Measurements from ENCODE around the gene CNP. TPM values are rescaled to one million over a fixed set of nuclear protein-coding genes. Genes with fewer than 3 reads are reported as not detected.

CNP gene
- total RNA-seq, 1 donor from 2014 or later, result 64.0 TPM

DNA sequence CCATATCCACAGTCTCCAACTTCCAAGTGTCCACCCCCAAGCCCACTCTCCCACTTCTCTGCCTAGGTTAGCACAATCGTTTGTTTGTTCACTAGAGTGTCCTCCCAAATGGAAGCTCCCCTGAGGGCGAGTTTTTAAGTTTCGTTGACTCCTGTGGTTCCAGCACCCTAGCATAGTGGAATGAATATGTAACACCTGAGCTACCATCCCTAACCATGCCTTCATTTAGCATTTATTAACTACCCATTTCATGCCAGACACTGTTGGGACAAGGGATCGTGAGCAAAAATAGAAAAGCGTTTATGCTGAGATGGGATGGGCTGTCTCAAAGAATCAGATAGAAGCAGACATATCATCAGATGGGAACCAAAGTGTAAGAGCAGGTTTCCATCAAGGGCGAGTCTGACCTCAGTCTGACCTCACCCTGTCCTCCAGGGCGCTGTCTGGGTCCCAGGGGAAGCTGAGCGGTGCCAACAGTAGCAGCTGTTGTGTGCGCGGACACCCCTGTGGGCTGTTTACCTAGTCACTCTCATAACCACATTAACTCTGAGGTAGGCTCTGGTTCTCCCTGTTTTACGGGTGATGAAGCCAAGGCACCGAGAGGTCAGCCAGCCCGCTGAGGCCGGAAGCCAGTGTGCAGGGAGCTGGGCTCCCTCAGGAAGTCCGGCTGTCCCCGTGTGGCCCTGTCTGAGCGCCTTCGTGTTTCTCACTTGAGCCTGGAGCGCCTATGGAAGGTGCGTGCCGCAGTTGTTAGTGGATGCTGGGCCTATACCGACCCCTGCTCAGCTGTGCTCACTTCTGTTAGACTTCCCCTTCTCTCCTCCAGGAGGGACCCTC is 6.2 kb downstream of the CNP start:
- peak; percentile 89 for DNase-seq (ENCODE audit: low read depth)

- peak; percentile 78 for DNase-seq (ENCODE audit: low read depth)
These were observed 6.8 kb downstream of the CNP start for GRCh38 chr17:41973408-41973811.

DNA sequence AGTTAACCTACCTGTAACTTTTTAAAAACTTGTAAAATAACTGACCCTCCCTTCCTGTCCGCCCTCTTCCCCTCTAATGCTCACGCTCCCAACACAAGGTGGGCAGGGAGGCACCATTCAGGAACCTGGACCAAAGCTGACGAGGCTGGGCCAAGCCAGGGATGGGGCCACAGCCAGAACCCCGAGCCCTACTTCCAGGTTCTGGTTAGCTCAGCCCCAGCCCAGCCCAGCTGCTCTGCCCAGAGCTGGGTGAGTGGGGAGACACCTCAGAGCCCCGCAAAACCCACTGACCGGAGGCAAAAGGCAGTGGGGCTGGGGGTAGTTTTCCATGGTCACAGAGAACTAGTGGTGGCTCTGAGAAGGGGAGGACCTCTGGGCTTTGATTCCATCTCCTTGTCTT is 7.4 kb downstream of the CNP start:
- DNase-seq (ENCODE audit: low read depth), result no peak

- no peak for DNase-seq (ENCODE audit: low read depth)
These were observed 8.1 kb downstream of the CNP start for GRCh38 chr17:41974658-41975057.

- peak; percentile 49 for DNase-seq (ENCODE audit: low read depth)
These were observed 8.8 kb downstream of the CNP start for GRCh38 chr17:41975099-41976083.

DNA sequence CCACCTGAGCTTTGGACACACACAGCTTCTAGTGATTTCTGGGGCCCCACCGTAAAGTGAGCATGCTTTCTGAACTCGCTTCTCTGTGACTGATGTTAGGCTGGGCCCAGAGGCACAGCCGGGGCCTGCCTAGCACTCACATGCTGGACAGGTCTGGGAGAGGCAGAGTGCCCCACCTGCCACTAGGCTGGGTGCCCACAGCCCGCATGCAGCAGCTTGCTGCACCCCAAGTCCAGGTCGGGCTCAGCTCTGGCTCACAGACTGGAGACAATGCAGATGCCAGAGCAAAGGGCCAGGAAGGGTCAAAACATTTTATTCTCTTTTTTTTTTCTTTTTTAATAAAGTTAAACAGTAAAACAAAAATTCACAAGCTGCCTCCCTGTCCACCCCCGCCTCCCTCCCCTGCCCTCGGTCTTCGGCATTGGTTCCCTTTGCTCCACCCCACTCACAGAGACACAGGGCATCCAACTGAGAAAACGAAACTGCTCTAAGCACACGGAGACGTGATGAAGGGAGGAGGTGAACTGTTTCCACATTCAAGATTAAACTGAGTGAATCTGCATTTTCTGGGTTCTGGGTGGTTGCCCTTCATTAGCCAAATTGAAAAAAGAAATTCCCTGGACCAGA is 9.7 kb downstream of the CNP start:
- no peak for DNase-seq (ENCODE audit: low read depth)

- no peak for DNase-seq (ENCODE audit: low read depth)
These were observed 11.4 kb downstream of the CNP start for GRCh38 chr17:41977991-41978390.

- no peak for DNase-seq (ENCODE audit: low read depth)
These were observed 15.6 kb downstream of the CNP start for GRCh38 chr17:41982026-41982760.

DNA sequence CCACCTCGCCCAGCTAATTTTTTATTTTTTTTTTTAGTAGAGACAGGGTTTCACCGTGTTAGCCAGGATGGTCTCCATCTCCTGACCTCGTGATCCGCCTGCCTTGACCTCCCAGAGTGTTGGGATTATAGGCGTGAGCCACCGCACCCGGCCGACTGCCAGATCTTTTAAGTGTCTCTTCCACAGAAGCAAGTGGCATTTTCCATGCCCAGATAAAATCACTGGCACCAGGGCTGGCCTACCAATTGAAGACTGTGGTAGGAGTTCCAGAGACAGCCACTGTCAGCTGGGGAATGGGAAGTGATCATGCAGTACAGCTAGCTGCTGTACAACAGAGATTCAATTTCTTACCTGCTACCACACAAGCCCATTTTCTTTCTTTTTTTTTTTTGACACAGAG is 17.9 kb downstream of the CNP start:
- DNase-seq (ENCODE audit: low read depth), result no peak

DNA sequence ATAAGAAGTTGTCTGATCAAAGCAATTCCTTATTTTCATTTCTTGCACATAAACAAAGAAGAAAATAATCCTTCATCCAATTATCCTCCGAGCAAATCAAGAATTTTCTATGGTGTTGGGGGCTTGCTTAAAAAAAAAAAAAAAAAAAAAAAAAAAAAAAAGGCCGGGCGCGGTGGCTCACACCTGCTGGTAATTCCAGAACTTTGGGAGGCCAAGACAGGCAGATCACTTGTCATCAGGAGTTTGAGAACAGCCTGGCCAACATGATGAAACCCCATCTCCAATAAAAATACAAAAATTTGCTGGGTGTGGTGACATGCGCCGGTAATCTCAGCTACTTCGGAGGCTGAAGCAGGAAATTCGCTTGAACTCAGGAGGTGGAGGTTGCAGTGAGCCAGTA is 19.3 kb downstream of the CNP start:
- no peak for DNase-seq (ENCODE audit: low read depth)

GRCh38 chr17:41986634-41987033 is 20.0 kb downstream of the CNP start:
- no peak for DNase-seq (ENCODE audit: low read depth)

DNA sequence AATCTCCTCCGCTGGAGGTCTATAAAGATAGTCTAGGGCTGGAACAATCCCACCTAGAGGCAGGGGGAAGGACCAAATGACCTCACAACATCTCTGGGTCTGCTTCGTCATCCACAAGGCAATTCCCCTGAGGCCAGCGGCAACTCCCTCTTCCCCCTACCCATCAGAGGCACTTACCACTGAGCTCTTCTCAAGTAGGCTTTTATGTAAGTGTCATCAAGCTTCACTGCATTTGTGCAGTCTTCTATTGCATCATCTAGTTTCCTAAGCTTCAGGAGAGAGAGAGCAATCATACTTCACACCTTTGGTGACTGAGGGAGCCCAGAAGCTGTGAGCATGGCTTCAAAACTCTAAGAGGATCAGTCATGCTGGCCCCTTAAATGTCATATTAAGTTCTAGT is 21.0 kb downstream of the CNP start:
- DNase-seq (ENCODE audit: low read depth), result no peak

GRCh38 chr17:41988418-41988817 is 21.8 kb downstream of the CNP start:
- no peak for DNase-seq (ENCODE audit: low read depth)

- no peak for DNase-seq (ENCODE audit: low read depth)
These were observed 23.3 kb downstream of the CNP start for GRCh38 chr17:41989702-41990419.

DNA sequence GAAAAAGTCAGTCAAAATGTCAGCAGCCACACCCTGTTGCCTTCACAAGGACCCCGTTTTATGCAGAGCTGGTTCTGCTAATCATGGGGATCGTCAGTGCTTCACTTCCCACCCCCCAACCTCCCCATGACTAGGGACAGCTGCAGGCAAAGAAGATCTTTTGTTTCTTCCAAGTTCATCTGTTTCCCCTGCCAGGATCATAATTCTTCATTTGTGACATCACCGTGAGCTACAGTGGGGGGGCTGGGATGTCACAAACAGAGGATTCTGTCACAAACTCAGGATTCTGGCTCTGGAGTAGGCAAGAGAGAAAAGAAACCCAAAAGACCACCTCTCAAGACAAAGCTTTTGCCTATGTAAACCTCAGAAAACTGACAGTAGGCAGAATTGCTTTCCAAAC is 26.0 kb downstream of the CNP start:
- DNase-seq (ENCODE audit: low read depth), result peak; percentile 86

DNA sequence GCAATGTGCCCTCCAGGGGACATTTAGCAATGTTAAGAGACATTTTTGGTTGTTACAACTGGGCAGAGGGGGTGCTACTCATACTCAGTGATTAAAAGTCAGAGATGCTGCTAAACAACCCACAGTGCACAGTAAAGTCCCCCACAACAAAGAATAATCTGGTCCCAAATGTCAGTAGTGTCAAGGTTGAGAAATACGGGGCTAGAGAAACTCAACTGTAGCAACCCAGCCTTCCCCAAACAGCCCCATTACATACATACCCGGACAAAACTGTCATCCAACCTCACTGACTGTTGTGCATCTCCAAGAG is 30.2 kb downstream of the CNP start:
- no peak for DNase-seq (ENCODE audit: low read depth)

DNA sequence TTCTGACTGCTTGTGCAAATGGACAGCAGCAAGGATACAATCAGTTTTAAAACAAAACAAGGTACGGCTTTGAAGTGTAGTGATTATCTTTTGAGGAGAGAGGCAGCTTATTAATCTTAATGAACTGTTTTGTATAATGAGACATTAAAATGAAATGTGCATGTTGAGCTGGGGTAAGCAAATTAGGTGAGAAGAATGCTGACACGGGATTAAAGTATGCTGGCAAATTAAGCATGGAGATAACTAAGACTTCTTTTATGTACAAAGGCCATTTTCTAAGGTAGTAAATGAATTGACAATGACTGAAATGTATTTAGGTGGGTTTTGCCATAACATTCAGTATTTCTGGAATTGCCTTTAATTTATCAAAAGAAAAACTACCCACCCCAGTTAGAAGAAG is 31.9 kb downstream of the CNP start:
- DNase-seq (ENCODE audit: low read depth), result no peak

DNA sequence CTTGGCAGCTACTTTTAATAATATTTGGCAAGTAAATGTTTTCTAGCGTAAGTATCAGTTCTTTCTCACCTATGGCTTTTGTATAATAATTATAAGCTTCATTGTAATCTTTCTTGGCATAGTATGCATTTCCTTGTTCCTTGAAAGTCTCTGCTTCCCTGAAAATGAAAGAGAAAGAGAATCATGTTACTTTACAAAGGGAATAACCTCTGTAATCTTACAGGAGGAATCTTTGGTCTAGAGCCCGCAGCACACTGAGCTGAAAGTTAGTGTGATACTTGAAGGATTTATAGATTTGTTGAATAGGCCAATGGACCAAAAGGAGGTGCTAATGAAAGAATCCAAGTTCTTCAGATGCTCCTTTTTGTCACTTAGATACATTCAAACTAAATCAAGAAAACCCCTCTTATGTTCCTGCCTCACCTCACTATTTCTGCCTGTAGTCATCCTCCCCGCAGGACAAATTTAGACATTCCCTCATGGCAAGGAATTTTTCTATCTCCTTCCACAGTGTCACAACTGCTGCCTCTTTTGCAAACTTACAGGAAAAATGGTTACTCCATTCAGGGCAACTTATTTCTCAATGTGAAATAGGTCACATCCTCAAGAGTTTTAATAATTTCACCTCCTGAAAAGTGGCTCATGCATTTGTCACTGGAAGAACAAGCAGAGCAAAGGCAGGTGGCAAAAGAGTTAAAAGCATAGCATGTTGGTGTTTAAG is 34.0 kb downstream of the CNP start:
- no peak for DNase-seq (ENCODE audit: low read depth)

DNA sequence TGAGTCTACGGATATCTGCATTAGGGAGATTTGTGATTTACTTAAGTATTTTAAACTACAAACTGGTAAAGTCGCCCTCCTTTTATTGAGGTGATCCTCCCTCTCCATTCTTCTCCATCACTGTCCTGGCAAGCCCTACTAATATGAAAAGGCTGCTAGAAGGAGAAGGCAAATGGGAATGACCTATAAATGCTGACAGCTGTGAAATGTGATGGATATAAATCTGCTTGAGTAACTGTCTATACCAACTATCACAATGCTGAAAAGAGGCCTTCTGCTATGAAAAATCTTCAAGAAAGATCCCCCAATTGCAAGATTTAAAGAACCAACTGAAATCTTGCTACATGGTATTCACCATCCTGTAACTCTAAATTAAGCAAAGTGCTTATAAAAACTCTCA is 35.1 kb downstream of the CNP start:
- DNase-seq (ENCODE audit: low read depth), result no peak

Measured in myocyte (in vitro differentiated cells).